Jurkat, Clone E6-1 (cell line): ENCODE results near the gene HEPACAM.

Experiments
- DNase-seq: peaks from one replicate; pipeline ENCODE4 v3.0.0-alpha.2; 2011; ENCODE audit warnings: low read depth, low spot score
- H3K4me3 ChIP-seq: 2 replicates; pipeline ENCODE4 v1.5.1; 2011; ENCODE audit warnings: mild to moderate bottlenecking, low read length, control low read depth, moderate library complexity

Gene HEPACAM

DNA sequence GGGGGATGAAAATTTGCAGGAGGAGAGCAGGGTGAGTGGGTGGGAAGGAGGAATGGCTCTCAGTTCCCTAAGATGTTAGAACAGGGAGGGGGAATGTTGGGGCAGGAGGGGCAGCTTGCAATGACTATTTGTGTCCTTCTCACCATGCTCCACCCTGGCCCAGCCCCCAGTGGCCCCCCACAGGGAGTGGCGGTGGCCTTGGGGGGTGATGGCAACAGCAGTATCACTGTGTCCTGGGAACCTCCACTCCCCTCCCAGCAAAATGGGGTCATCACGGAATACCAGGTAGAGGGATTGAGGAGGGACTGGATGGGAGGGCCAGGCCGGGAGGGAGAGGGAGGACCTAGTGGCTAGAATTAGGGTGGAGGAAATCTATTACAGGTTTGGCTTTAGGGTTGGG, 60.4 kb downstream of the HEPACAM start:
- H3K4me3 ChIP-seq = peak overlapping the region; percentile 67; the same call in 1 of the 2 replicates
- no peak for DNase-seq

DNA sequence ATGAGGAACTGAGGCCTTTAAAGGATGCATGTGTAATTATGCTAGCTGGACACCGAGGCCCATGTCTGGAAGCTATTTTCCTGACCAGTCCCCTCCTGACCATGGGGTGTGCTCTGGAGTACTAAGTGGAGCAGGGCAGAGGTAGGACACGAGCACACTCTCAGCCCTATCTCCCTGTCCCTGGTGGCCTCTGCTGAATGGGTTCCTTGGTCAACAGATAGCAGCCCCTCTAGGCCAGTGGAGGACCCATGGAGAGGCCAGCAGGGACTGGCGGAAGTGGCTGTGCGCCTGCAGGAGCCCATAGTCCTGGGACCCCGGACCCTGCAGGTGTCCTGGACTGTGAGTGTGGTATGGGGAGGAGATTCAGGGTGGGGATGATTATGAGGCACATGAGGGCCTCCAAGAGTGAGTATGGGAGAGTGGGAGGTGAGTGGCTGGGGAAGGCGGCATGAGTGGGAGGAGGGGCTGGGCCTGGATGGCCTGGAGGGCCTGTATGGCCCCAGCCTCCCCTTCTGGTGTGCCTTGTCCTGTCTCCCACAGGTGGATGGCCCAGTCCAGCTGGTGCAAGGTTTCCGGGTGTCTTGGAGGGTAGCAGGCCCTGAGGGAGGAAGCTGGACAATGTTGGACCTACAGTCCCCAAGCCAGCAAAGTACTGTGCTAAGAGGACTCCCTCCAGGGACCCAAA, 61.1 kb downstream of the HEPACAM start:
- no peak for DNase-seq
- H3K4me3 ChIP-seq = no peak overlapping the region

DNA sequence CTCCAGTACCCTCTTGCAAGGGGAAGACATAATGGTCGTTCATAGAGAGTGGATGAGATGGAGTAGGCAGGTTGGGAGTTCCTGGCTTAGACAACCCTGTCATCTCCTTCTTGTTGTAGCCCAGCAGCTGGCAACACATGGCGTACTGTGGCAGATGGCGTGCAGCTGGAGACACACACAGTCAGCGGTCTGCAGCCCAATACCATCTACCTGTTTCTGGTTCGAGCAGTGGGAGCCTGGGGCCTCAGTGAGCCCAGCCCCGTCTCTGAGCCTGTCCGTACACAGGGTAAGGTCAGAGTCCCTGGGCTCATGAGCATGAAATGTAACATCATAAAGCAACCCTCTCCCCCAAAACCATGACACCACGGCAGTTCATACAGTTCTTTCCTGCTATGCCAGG, 61.9 kb downstream of the HEPACAM start:
- DNase-seq = no peak
- no peak overlapping the region for H3K4me3 ChIP-seq

DNA sequence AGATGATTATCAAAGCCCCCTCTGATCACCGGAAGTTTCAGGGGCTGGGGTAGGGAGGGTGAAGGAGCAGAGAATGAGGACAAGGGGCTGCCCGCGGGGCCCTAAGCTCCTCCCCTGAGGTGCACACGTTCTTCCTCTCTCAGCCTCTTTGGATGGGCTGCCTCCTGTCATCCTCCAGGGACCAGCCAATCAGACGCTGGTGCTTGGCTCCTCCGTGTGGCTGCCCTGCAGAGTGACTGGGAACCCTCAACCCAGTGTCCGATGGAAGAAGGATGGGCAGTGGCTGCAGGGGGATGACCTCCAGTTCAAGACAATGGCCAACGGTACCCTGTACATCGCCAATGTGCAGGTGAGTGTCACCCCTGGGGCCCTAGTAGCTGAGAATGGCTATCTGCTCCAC, 63.1 kb downstream of the HEPACAM start:
- no peak overlapping the region for H3K4me3 ChIP-seq
- peak; percentile 18 for DNase-seq

DNA sequence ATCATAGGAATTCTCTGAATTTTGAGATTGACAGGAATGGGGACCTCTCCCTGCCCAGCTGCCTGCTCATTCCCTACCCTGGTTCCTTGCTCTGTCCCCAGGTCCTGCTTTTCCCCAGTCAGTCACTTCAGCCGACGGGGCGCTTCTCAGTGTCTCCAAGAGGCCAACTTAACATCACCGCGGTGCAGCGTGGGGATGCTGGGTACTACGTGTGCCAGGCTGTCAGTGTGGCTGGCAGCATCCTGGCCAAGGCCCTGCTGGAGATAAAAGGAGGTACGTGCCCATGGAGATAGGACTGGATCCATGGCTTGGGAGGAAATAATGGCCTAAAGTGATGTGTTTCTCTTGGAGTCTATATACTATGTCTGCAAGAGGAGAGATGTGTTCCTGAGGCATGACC, 63.6 kb downstream of the HEPACAM start:
- DNase-seq = no peak
- H3K4me3 ChIP-seq = no peak overlapping the region

DNA sequence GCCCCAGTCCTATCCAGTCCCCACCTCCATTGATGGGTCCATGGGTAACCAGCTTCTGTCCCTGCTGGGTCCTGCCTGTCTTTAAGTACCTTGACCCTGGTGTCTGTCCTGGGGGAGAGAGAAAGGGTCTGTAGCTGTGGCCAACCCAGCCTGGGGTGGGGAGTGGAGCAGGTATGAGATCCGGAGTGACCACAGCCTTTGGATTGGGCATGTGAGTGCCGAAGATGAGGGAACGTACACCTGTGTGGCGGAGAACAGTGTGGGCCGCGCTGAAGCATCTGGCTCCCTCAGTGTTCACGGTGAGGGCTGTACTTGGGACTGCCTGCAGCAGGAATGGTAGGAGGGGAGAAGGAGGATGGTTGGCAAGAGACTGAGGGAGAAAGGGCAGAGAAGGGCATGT, 65.4 kb downstream of the HEPACAM start:
- DNase-seq = no peak
- H3K4me3 ChIP-seq = no peak overlapping the region

DNA sequence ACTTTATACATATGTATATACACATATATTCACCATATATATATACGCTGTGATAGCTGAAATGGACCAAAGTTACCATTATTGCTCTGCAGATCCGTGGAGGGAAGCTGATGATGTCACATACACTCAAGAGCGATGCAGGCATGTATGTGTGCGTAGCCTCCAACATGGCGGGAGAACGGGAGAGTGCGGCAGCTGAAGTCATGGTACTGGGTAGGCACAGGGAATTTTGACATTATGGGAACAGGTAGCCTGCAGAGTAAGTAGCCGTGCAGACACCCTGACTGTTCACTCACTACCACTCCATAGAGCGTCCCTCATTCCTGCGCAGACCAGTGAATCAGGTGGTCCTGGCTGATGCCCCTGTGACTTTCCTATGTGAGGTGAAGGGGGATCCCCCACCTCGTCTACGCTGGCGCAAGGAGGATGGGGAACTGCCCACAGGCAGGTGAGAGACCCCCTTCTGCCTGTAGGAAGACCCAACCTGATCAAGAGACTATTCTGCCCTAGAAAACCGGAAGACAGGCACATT, 65.9 kb downstream of the HEPACAM start:
- no peak for DNase-seq
- H3K4me3 ChIP-seq = no peak overlapping the region

DNA sequence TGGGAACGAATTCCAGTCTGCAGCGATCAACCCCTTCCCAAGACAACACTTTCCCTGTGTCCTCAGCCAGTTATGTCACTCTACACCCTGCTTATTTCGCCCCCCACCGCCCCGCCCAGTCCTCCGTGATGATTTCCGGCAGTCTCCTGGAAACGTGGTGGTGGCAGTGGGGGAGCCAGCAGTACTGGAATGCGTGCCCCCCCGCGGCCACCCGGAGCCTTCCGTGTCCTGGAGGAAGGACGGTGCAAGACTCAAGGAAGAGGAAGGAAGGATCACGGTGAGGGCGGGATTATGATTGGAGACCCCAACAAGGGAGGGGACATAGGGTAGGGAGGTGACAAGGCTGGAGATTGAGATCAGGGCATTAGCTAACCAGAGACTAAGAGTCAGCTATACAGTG, 66.5 kb downstream of the HEPACAM start:
- no peak overlapping the region for H3K4me3 ChIP-seq
- DNase-seq = no peak
